Measurements from ENCODE around the gene UBLCP1. TPM values are rescaled to one million over a fixed set of nuclear protein-coding genes. Genes with fewer than 3 reads are reported as not detected.

Gene UBLCP1
- total RNA-seq, 2 experiments from 2014 or later: 11.3 to 24.9 TPM

DNA sequence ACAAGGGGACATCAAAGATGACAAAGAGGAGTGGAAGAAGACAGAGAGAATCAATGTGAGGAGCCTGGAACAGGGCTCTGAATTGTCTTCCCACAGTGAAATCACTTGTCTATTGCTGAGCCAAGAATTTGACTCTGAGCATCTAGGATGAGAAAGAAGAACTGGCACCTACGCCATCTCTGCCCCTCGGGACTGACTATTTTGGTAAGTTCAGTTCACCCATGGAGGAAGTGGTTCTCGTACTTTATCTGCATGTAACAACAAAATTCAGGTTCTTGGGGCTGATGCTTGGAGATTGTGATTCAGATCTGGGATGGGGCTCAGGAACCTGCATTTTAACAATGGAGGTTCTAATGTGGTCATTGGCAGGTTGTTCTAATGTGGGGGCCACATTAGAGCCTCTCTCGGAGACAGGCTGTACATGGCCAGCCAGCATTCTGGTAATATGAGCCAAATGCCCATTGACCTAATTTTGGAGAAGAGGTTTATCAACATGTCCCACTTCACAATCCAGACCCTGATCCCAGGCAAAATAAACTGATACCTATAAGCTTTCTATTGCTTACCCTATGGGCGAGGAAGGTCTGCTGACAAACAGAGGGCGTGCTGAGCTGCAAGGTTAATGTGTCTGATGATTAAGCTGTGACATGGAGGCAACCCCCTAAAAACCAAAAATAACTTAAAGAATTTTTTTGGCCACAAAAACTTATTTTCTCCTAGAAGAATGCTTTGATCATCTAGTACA is 69.9 kb downstream of the UBLCP1 start:
- Histone ChIP-seq H3K79me2 (ENCODE audit: insufficient read depth, low read depth, low read length) (no peaks in the 10 kb centered on the region), H3K36me3 (ENCODE audit: insufficient read depth, low read length) (no peaks in the 10 kb centered on the region), H3K4me2 (ENCODE audit: low read length) (peak overlapping the region; percentile 68), H3K4me1 (ENCODE audit: insufficient read depth, low read length, poor library complexity, severe bottlenecking) (peaks cover 36% of the 10 kb centered on the region), H3K9me2 (ENCODE audit: insufficient read depth, low read length) (no peaks in the 10 kb centered on the region), H3K9me3 (ENCODE audit: low read length) (no peaks in the 10 kb centered on the region), H2AFZ (ENCODE audit: low read length) (peak overlapping the region; percentile 85; the same call in 1 of the 2 replicates), H4K20me1 (ENCODE audit: insufficient read depth, low read length) (no peaks in the 10 kb centered on the region), H3K4me3 (ENCODE audit: low read depth, low read length, poor library complexity, severe bottlenecking) (peak overlapping the region; percentile 72), H3K27ac (ENCODE audit: low read depth, low read length, poor library complexity, severe bottlenecking) (peak overlapping the region; percentile 57)
- ChIA-PET POLR2A (interaction anchor here (0.6 to 1.5 kb wide), 7 partner anchors 13 to 1111 kb away, joined by 3 to 5 read pairs (median 3); no protein-coding TSS in a partner anchor), CTCF (ENCODE audit: unreplicated experiment) (interaction anchor here (0.5 kb wide), 1 partner anchor 796 kb away, joined by 4 read pairs; no protein-coding TSS in a partner anchor)
- no peak for TF ChIP-seq EZH2phosphoT487 (IDR thresholded peaks at IDR 0.05; ENCODE audit: borderline replicate concordance, low read depth, low read length)
- TF ChIP-seq, protein P1, sequence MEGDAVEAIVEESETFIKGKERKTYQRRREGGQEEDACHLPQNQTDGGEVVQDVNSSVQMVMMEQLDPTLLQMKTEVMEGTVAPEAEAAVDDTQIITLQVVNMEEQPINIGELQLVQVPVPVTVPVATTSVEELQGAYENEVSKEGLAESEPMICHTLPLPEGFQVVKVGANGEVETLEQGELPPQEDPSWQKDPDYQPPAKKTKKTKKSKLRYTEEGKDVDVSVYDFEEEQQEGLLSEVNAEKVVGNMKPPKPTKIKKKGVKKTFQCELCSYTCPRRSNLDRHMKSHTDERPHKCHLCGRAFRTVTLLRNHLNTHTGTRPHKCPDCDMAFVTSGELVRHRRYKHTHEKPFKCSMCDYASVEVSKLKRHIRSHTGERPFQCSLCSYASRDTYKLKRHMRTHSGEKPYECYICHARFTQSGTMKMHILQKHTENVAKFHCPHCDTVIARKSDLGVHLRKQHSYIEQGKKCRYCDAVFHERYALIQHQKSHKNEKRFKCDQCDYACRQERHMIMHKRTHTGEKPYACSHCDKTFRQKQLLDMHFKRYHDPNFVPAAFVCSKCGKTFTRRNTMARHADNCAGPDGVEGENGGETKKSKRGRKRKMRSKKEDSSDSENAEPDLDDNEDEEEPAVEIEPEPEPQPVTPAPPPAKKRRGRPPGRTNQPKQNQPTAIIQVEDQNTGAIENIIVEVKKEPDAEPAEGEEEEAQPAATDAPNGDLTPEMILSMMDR (conservative IDR thresholded peaks at IDR 0.05; ENCODE audit: low read length): peak; percentile 50; the same call in 1 of the 2 replicates
- no TSS peak for BruUV-seq (replicated peaks)
- peak; percentile 75 for DNase-seq (ENCODE audit: low spot score)
- intact Hi-C loops (cut with micrococcal nuclease; ENCODE audit: unreplicated experiment): loop anchor here (1.0 to 5.0 kb wide), 3 partner anchors 82 to 124 kb away; partner anchors contain the start of gene RNF145

DNA sequence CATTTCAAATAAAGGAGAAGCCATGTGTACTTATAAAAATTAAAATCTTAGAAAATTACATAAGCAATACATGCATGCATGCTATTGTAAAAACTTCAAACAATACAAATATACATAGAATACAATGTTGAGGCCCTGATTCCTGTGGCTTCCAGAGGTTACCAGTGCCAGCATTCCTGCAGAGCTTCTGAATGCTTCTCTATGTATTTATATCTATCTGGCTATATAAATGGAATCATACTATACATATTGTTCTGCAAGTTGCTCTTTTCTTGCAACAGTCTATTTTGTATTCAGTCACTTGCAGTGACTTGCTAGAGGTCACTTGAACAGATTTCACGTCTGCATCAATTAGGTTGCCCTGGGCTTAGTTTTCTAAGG is 70.4 kb downstream of the UBLCP1 start:
- peak overlapping the region; percentile 68; the same call in 1 of the 2 replicates for H3K4me2 ChIP-seq (ENCODE audit: low read length)
- H3K9me3 ChIP-seq (ENCODE audit: low read length): no peaks in the 10 kb centered on the region
- peaks cover 36% of the 10 kb centered on the region for H3K4me1 ChIP-seq (ENCODE audit: insufficient read depth, low read length, poor library complexity, severe bottlenecking)
- no peak for DNase-seq (ENCODE audit: low spot score)
- intact Hi-C loops (cut with micrococcal nuclease; ENCODE audit: unreplicated experiment): loop anchor here (2.0 to 5.0 kb wide), 2 partner anchors 81 to 94 kb away; no protein-coding TSS in a partner anchor
- peak overlapping the region; percentile 57 for H3K27ac ChIP-seq (ENCODE audit: low read depth, low read length, poor library complexity, severe bottlenecking)
- H3K79me2 ChIP-seq (ENCODE audit: insufficient read depth, low read depth, low read length): no peaks in the 10 kb centered on the region
- peak overlapping the region; percentile 85; the same call in 1 of the 2 replicates for H2AFZ ChIP-seq (ENCODE audit: low read length)
- ChIA-PET POLR2A (interaction anchor here (0.6 to 1.4 kb wide), 5 partner anchors 9 to 125 kb away, joined by 3 to 5 read pairs (median 3); no protein-coding TSS in a partner anchor), CTCF (ENCODE audit: unreplicated experiment) (no interaction called here)
- H3K36me3 ChIP-seq (ENCODE audit: insufficient read depth, low read length): no peaks in the 10 kb centered on the region
- H3K9me2 ChIP-seq (ENCODE audit: insufficient read depth, low read length): no peaks in the 10 kb centered on the region
- H4K20me1 ChIP-seq (ENCODE audit: insufficient read depth, low read length): no peaks in the 10 kb centered on the region
- no peak overlapping the region for H3K4me3 ChIP-seq (ENCODE audit: low read depth, low read length, poor library complexity, severe bottlenecking)
- TF ChIP-seq, protein P1 (conservative IDR thresholded peaks at IDR 0.05; ENCODE audit: low read length): no peak
- no peak for TF ChIP-seq EZH2phosphoT487 (IDR thresholded peaks at IDR 0.05; ENCODE audit: borderline replicate concordance, low read depth, low read length)
- no TSS peak for BruUV-seq (replicated peaks)

Small RNA genes within 50 kb of the gene (small RNA-seq; reads per million reads assigned to genes)
- gene RF00263: not detected
- gene RNU4ATAC2P: not detected

Other genes with a start within 250 kb of the UBLCP1 start
- gene EBF1, start 163.4 kb upstream of the UBLCP1 start, total RNA-seq (2014; rRNA removed; shearing (Covaris generic)): 20.3 and 26.3 TPM in 2 replicates
- gene EBF1, start 163.4 kb upstream of the UBLCP1 start, total RNA-seq (2022): 43.1 and 47.1 TPM in 2 replicates
- gene RNF145, start 53.7 kb upstream of the UBLCP1 start, total RNA-seq (2014; rRNA removed; shearing (Covaris generic)): 18.6 and 18.9 TPM in 2 replicates
- gene RNF145, start 53.7 kb upstream of the UBLCP1 start, total RNA-seq (2022): 32.0 and 34.9 TPM in 2 replicates
- gene IL12B, start 67.2 kb downstream of the UBLCP1 start, total RNA-seq (2014; rRNA removed; shearing (Covaris generic)): not detected in 2 replicates
- gene IL12B, start 67.2 kb downstream of the UBLCP1 start, total RNA-seq (2022): not detected in 2 replicates